ENCODE data around the gene RASGRP1. TPM values are rescaled to one million over a fixed set of nuclear protein-coding genes. Genes with fewer than 3 reads are reported as not detected.

The RASGRP1 gene
- total RNA-seq, 4 donors from 2014 or later = 14.4 to 25.9 (median 18.1) TPM

- DNase-seq (ENCODE audit: low spot score in 2 of 2) = no peak
- no peaks in the 10 kb centered on the region for H3K27me3 ChIP-seq
These were observed 44.6 kb upstream of the RASGRP1 start for GRCh38 chr15:38609097-38609738.

DNA sequence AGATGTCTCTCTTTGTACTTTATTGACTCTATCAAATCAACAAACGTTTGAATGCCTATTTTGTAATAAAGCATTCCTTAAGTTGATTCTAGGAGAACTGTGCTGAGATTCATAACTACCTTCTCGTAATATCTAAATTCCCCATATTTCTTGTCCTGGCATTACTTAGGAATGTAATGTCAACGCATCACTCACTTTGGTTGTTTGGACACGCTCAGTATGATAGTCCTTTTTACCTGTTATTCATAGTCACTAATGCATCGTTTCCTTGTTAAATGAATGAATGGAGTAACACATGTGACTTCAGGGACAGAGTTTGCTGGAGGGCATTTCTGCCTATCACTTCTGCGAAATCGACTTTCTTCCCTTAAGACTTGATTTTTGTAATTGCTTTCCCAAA is 44.1 kb upstream of the RASGRP1 start:
- Histone ChIP-seq H3K36me3 (no peaks in the 10 kb centered on the region), H3K27ac (no peak overlapping the region), H3K4me3 (no peak overlapping the region), H3K27me3 (no peaks in the 10 kb centered on the region), H3K4me1 (no peaks in the 10 kb centered on the region), H3K9me3 (no peaks in the 10 kb centered on the region)
- 47% methylated on average over 7 of the region's 7 CpGs for WGBS
- DNase-seq (ENCODE audit: low spot score in 2 of 2) = no peak
- no peak for TF ChIP-seq POLR2AphosphoS5 (IDR thresholded peaks at IDR 0.05)
- TF ChIP-seq EP300 (IDR thresholded peaks at IDR 0.05) = no peak
- TF ChIP-seq, protein P1, sequence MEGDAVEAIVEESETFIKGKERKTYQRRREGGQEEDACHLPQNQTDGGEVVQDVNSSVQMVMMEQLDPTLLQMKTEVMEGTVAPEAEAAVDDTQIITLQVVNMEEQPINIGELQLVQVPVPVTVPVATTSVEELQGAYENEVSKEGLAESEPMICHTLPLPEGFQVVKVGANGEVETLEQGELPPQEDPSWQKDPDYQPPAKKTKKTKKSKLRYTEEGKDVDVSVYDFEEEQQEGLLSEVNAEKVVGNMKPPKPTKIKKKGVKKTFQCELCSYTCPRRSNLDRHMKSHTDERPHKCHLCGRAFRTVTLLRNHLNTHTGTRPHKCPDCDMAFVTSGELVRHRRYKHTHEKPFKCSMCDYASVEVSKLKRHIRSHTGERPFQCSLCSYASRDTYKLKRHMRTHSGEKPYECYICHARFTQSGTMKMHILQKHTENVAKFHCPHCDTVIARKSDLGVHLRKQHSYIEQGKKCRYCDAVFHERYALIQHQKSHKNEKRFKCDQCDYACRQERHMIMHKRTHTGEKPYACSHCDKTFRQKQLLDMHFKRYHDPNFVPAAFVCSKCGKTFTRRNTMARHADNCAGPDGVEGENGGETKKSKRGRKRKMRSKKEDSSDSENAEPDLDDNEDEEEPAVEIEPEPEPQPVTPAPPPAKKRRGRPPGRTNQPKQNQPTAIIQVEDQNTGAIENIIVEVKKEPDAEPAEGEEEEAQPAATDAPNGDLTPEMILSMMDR (IDR thresholded peaks at IDR 0.05) = no peak

More at GRCh38 chr15:38609097-38609738, 44.6 kb upstream of the RASGRP1 start:
- no peak overlapping the region for H3K27ac ChIP-seq
- TF ChIP-seq POLR2A (IDR thresholded peaks at IDR 0.05) = no peak
- no peak for TF ChIP-seq POLR2AphosphoS5 (IDR thresholded peaks at IDR 0.05)
- no peak for TF ChIP-seq EP300 (IDR thresholded peaks at IDR 0.05)
- TF ChIP-seq, protein P1 (IDR thresholded peaks at IDR 0.05) = no peak
- H3K9me3 ChIP-seq = no peaks in the 10 kb centered on the region
- no peaks in the 10 kb centered on the region for H3K36me3 ChIP-seq
- no peaks in the 10 kb centered on the region for H3K4me1 ChIP-seq
- WGBS = 77% methylated on average over 4 of the region's 4 CpGs
- no peak overlapping the region for H3K4me3 ChIP-seq

DNA sequence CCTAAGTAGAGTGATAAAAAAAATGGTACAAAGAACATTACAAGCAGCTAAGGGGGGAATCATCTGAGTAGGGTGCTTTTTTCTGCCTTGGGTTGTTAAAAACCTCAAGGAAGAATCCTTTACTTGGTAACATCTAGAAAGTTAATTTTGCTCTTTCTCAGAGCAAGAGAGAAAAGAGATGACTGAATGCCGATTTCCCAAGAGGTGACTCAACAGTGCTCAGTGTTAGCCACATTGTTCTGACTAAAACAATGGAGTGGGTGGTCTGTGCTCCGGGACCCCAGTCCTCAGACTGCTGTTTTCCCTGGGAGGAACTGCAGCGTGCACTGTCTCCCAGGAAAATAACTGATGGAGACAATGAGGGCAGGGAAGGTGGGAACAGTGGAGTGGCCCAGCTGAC is 41.1 kb upstream of the RASGRP1 start:
- H3K4me3 ChIP-seq = no peak overlapping the region

GRCh38 chr15:38603672-38604071 is 39.1 kb upstream of the RASGRP1 start:
- H3K27ac ChIP-seq = no peak overlapping the region
- no peaks in the 10 kb centered on the region for H3K27me3 ChIP-seq
- no peaks in the 10 kb centered on the region for H3K36me3 ChIP-seq
- DNase-seq (ENCODE audit: low spot score in 2 of 2) = no peak
- TF ChIP-seq POLR2A (IDR thresholded peaks at IDR 0.05) (no peak), EP300 (IDR thresholded peaks at IDR 0.05) (no peak), POLR2AphosphoS5 (IDR thresholded peaks at IDR 0.05) (no peak)
- TF ChIP-seq, protein P1 (IDR thresholded peaks at IDR 0.05) = no peak
- H3K9me3 ChIP-seq = no peaks in the 10 kb centered on the region
- 91% methylated on average over 5 of the region's 5 CpGs for WGBS
- no peaks in the 10 kb centered on the region for H3K4me1 ChIP-seq
- no peak overlapping the region for H3K4me3 ChIP-seq

More for the DNA sequence above, 41.1 kb upstream of the RASGRP1 start:
- 82% methylated on average over 3 of the region's 3 CpGs for WGBS
- TF ChIP-seq EP300 (IDR thresholded peaks at IDR 0.05) (no peak), POLR2A (IDR thresholded peaks at IDR 0.05) (no peak), POLR2AphosphoS5 (IDR thresholded peaks at IDR 0.05) (no peak)
- H3K9me3 ChIP-seq = no peaks in the 10 kb centered on the region
- no peaks in the 10 kb centered on the region for H3K27me3 ChIP-seq
- no peak overlapping the region for H3K27ac ChIP-seq
- H3K36me3 ChIP-seq = no peaks in the 10 kb centered on the region
- no peaks in the 10 kb centered on the region for H3K4me1 ChIP-seq
- DNase-seq (ENCODE audit: low spot score in 2 of 2) = no peak

DNA sequence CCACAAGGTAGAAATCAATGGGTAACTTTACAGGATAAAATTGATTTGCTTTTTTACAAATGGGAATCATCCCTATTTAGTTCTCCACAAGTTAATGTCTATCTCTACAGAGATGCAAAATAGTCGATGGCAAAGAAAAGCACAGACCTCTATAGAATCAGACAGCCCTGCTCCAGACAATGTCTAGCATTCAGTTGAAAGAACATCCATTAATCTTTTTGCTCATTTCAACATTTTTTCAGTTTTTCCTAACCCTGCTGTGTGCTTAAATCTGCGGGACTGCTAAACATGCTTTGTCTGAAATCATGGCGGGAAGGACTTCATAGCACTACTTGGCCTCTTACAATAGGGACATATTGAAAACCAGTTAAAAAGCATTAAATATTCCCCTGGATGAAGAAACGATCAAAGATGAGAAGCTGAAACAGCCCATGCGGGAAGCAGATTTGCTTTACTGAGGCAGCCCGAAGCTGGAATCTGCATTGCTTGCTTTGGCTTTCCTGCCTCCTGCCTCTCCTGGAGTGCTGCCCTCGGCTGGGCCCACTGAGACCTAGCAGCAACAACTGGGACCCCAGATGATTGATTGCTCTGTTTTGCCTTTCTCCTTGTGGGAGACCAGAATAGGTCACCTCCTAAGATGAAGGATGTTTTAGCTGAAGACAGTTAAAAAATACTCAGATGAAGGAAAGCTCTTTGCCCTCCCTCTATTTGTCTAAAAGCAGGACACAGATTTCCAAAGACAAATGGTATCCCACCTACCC is 38.5 kb upstream of the RASGRP1 start:
- Histone ChIP-seq H3K4me1 (no peaks in the 10 kb centered on the region), H3K27ac (no peak overlapping the region), H3K9me3 (no peaks in the 10 kb centered on the region), H3K4me3 (no peak overlapping the region), H3K27me3 (no peaks in the 10 kb centered on the region), H3K36me3 (no peaks in the 10 kb centered on the region)
- no peak for DNase-seq (ENCODE audit: low spot score in 2 of 2)
- TF ChIP-seq, protein P1 (IDR thresholded peaks at IDR 0.05) = no peak
- no peak for TF ChIP-seq POLR2A (IDR thresholded peaks at IDR 0.05)
- no peak for TF ChIP-seq POLR2AphosphoS5 (IDR thresholded peaks at IDR 0.05)
- TF ChIP-seq EP300 (IDR thresholded peaks at IDR 0.05) = no peak
- WGBS = 79% methylated on average over 7 of the region's 7 CpGs

Data from suprapubic skin (tissue), 4 donors.